PC-9 (cell line): Measurements from ENCODE around the gene LRG1. TPM values are rescaled to one million over a fixed set of nuclear protein-coding genes. Genes with fewer than 3 reads are reported as not detected.

Experiments used
- BruUV-seq: library from RNA; stranded (reverse); fragments of 400-500 nt; replicated peaks from 2 replicates; lab custom pipeline; 2021; lab: Mats Ljungman, UMichigan
- CTCF ChIA-PET: fragments of 300-600 bp; sonication (Branson Sonifier 250); formaldehyde crosslinking; loops from one replicate; lab custom pipeline; 2022; ENCODE audit warnings: antibody characterized with exemption; lab: Charles Lee
- POLR2A ChIA-PET: fragments of 300-600 bp; sonication (Branson Sonifier 250); formaldehyde crosslinking; loops from one replicate; lab custom pipeline; 2022; ENCODE audit warnings: antibody characterized with exemption; ENCODE audit not compliant: unreplicated experiment; lab: Charles Lee
- DNase-seq, 2 experiments: peaks; one replicate each; pipeline versions ENCODE4 v3.0.0 to v3.0.0-alpha.2; 2015 to 2022; ENCODE audit warnings: mixed read lengths in 1 of 2
- H2AFZ ChIP-seq: fragments of 200-600 bp; sonication (generic); 2 replicates; pipeline ENCODE4 v1.8.1; 2017; ENCODE audit warnings: antibody characterized with exemption
- H3F3A ChIP-seq: fragments of 200-600 bp; sonication (generic); 2 replicates; pipeline ENCODE4 v1.8.1; 2017; ENCODE audit warnings: antibody characterized with exemption, mild to moderate bottlenecking, low read depth; ENCODE audit not compliant: insufficient read depth
- H3K27ac ChIP-seq: fragments of 200-600 bp; sonication (generic); 2 replicates; pipeline ENCODE4 v1.6.1; 2016; ENCODE audit warnings: mixed run types
- H3K27me3 ChIP-seq: fragments of 200-600 bp; sonication (generic); 2 replicates; pipeline ENCODE4 v1.6.1; 2016; ENCODE audit warnings: low read depth, mixed run types; ENCODE audit not compliant: insufficient read depth
- H3K36me3 ChIP-seq: fragments of 200-600 bp; sonication (generic); 2 replicates; pipeline ENCODE4 v1.6.1; 2016; ENCODE audit warnings: low read depth, mixed run types
- H3K4me1 ChIP-seq: fragments of 200-600 bp; sonication (generic); replicated peaks from 2 replicates; pipeline ENCODE4 v1.6.1; 2016; ENCODE audit warnings: mixed run types; ENCODE audit not compliant: insufficient read depth
- H3K4me2 ChIP-seq: fragments of 200-600 bp; sonication (generic); 2 replicates; pipeline ENCODE4 v1.6.1; 2017; ENCODE audit warnings: mixed run types
- H3K4me3 ChIP-seq: fragments of 200-600 bp; sonication (generic); 2 replicates; pipeline ENCODE4 v1.6.1; 2016; ENCODE audit warnings: mixed run types
- H3K79me2 ChIP-seq: fragments of 200-600 bp; sonication (generic); 2 replicates; pipeline ENCODE4 v1.6.1; 2017; ENCODE audit warnings: low read depth, mixed run types
- H3K9me2 ChIP-seq: fragments of 200-600 bp; sonication (generic); 2 replicates; pipeline ENCODE4 v1.8.1; 2017; ENCODE audit warnings: mild to moderate bottlenecking; ENCODE audit not compliant: insufficient read depth
- H3K9me3 ChIP-seq: fragments of 200-600 bp; sonication (generic); 2 replicates; pipeline ENCODE4 v1.8.1; 2016; ENCODE audit warnings: low read depth; ENCODE audit not compliant: insufficient read depth
- H4K20me1 ChIP-seq: fragments of 200-600 bp; sonication (generic); 2 replicates; pipeline ENCODE4 v1.8.1; 2017; ENCODE audit not compliant: insufficient read depth
- EZH2 ChIP-seq: fragments of 200-600 bp; sonication (generic); IDR thresholded peaks from 2 replicates; pipeline ENCODE4 v1.8.0; 2017; ENCODE audit warnings: antibody characterized with exemption, low read depth
- intact Hi-C: fragments of 100-400 bp; cut with micrococcal nuclease; formaldehyde crosslinking; loops from one replicate; pipeline ENCODE4 v1.10.0; 2022; ENCODE audit not compliant: unreplicated experiment
- total RNA-seq: library from RNA; stranded (reverse); gene quantifications from 2 replicates; pipeline ENCODE4 v1.2.3, GENCODE V29; 2021
- TF ChIP-seq, protein P1 (sequence below): fragments of 200-600 bp; sonication (generic); conservative IDR thresholded peaks from 2 replicates; pipeline ENCODE4 v1.6.1; 2017; ENCODE audit warnings: mixed run types, antibody characterized with exemption, mild to moderate bottlenecking, moderate library complexity

Gene LRG1
- total RNA-seq, 1 experiment from 2014 or later: 25.6 TPM

DNA sequence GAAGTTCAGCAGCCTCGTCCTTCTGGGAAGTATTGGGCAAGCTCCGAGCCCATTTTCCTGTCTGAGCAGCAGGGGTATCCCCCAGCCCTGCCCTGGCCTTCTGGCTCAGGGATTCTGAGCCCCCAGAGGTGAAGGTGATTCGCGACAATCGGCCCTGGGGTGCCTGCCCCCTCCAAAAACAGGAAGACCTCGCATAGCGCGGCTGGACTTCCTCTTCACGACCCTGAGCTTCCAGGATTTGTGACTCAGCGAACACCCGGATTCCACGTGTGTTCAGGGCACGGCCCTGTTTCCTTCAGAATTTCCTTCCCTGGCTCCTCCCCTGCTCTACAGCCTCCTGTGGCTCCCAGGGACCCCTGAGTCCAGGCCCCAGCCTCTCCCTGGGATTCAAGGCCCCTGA is 19.7 kb upstream of the LRG1 start, which contains the start of gene SEMA6B:
Gene SEMA6B, minus strand, starts transcription at position 116 of the 400 bp plus-strand sequence. CDS start 1,227 bp downstream, outside the sequence.
- Histone ChIP-seq H3K4me3 (no peak within 1 kb of the TSS), H3K4me2 (no peak within 1 kb of the TSS), H4K20me1 (no peaks in the 10 kb centered on the region), H3K79me2 (no peaks in the 10 kb centered on the region), H3K9me3 (no peaks in the 10 kb centered on the region), H3K27me3 (no peaks in the 10 kb centered on the region), H3K36me3 (no peaks in the 10 kb centered on the region), H3K27ac (no peak within 1 kb of the TSS), H3K9me2 (no peaks in the 10 kb centered on the region), H3K4me1 (no peaks in the 10 kb centered on the region), H2AFZ (no peak within 1 kb of the TSS), H3F3A (peaks cover 3% of the 10 kb centered on the region)
- ChIA-PET POLR2A (no interaction called here), CTCF (no interaction called here)
- TF ChIP-seq, protein P1, sequence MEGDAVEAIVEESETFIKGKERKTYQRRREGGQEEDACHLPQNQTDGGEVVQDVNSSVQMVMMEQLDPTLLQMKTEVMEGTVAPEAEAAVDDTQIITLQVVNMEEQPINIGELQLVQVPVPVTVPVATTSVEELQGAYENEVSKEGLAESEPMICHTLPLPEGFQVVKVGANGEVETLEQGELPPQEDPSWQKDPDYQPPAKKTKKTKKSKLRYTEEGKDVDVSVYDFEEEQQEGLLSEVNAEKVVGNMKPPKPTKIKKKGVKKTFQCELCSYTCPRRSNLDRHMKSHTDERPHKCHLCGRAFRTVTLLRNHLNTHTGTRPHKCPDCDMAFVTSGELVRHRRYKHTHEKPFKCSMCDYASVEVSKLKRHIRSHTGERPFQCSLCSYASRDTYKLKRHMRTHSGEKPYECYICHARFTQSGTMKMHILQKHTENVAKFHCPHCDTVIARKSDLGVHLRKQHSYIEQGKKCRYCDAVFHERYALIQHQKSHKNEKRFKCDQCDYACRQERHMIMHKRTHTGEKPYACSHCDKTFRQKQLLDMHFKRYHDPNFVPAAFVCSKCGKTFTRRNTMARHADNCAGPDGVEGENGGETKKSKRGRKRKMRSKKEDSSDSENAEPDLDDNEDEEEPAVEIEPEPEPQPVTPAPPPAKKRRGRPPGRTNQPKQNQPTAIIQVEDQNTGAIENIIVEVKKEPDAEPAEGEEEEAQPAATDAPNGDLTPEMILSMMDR: no peak
- TF ChIP-seq EZH2: no peak
- no TSS peak for BruUV-seq
- intact Hi-C loops: no loop called here
- no peak for DNase-seq

DNA sequence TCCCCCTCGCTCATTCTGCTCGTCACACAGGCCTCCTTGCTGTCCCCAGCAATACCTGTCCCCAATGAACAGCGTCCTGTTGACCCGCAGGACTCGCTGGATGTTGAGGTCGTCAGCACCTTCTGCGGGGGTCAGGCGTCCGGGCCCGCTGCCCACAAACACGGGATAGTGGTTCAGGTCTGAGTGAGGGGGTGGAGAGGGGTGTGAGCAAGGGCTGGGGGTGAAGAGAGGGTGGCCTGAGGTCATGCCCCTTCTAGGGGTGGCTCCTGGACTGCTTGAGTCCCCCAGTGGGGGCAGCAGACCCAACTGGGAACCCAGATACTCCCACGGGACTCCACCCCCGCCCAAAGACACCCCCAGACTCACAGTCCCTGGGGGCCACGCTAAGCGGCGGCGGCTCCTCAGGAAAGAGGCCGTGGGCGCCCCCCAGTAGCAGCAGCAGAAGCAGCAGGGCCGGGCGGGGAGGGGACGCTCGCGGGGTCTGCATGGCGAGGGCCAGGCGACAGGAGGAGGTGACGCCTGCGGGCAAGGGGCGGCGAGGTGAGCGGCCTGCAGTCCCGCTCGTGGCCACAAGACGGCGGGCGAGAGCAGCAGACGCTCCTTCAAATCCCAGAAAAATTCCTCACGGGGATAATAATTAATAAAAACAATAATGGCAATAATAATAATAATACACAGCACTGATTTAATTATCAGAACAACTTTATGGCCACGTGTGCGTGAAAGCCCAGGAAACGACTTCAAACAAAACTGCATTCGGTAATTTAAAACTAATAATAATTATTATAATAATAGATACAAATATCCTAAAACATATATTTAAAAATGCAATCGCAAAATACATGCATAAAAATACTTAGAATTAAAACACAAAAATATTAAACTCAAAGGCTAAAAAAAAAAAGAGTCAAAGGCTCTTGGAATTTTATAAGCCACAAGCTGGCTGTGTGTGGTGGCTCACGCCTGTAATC is 18.4 kb upstream of the LRG1 start:
- peak overlapping the region; percentile 54; the same call in 1 of the 2 replicates for H3K4me2 ChIP-seq
- no peak overlapping the region for H3K4me3 ChIP-seq
- H3K4me1 ChIP-seq: no peaks in the 10 kb centered on the region
- H3K9me2 ChIP-seq: no peaks in the 10 kb centered on the region
- no peaks in the 10 kb centered on the region for H3K9me3 ChIP-seq
- CTCF ChIA-PET: no interaction called here
- H3F3A ChIP-seq: peaks cover 3% of the 10 kb centered on the region
- intact Hi-C loops: no loop called here
- BruUV-seq: no TSS peak
- TF ChIP-seq, protein P1: peak; percentile 94
- no peak for TF ChIP-seq EZH2
- no peaks in the 10 kb centered on the region for H3K27me3 ChIP-seq
- POLR2A ChIA-PET: no interaction called here
- H4K20me1 ChIP-seq: no peaks in the 10 kb centered on the region
- DNase-seq: peak in 1 of 2 experiments; percentile 36
- H3K27ac ChIP-seq: no peak overlapping the region
- H3K36me3 ChIP-seq: no peaks in the 10 kb centered on the region
- no peaks in the 10 kb centered on the region for H3K79me2 ChIP-seq
- H2AFZ ChIP-seq: no peak overlapping the region

DNA sequence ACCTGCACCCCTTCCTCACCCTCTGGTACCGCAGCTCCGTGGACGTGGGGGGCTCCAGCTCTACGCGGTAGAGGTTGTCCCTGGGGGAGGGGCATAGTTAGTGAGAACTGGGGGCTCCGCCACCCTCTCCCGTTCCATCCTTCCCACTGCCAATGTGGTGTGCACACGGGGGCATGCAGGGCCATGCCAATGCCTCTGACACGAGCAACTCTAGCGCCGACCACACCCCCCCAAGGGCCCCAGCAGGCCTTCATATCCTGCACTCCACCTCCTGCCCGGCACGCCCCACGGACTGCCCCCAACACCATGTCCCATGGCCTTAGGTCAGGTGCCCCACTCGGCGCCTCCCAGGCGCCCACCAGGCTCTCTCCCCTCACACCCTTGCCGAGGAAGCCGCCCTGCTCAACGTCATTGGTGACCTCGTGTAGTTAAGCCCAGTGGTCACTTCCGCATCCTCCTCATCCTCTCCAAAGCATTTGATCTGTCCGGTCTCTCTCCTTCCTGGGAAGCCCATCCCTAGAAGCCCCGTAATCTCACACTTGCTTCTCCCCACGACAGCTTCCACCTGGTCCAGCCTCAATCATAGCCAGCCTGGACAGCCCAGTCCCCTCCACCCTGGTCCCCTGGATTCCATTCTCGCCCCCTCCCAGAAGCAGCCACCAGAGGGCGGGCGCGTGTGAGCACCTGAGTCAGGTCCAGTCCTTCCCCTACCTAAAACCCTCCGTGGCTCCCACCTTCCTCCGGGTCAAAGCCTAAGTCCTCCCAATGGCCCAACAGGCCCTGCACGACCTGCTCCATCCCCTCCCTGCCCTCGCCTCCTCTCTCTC is 17.5 kb upstream of the LRG1 start:
- peak overlapping the region; percentile 42 for H3K4me2 ChIP-seq
- no peaks in the 10 kb centered on the region for H3K27me3 ChIP-seq
- no peaks in the 10 kb centered on the region for H3K36me3 ChIP-seq
- H3K9me2 ChIP-seq: no peaks in the 10 kb centered on the region
- H3K9me3 ChIP-seq: no peaks in the 10 kb centered on the region
- ChIA-PET CTCF (no interaction called here), POLR2A (no interaction called here)
- intact Hi-C loops: no loop called here
- no TSS peak for BruUV-seq
- H3F3A ChIP-seq: peaks cover 3% of the 10 kb centered on the region
- TF ChIP-seq, protein P1: no peak
- TF ChIP-seq EZH2: no peak
- no peak overlapping the region for H2AFZ ChIP-seq
- no peaks in the 10 kb centered on the region for H3K4me1 ChIP-seq
- no peak overlapping the region for H3K27ac ChIP-seq
- H4K20me1 ChIP-seq: no peaks in the 10 kb centered on the region
- no peaks in the 10 kb centered on the region for H3K79me2 ChIP-seq
- DNase-seq: peak in 1 of 2 experiments; percentile 28
- H3K4me3 ChIP-seq: no peak overlapping the region
